H1 (cell line): ENCODE measurements around the gene MUC5AC. TPM values are rescaled to one million over a fixed set of nuclear protein-coding genes. Genes with fewer than 3 reads are reported as not detected.

Source experiments
- CTCF ChIA-PET: fragments of 300-600 bp; sonication (Branson Sonifier 250); formaldehyde crosslinking; loops from one replicate; lab custom pipeline; 2021; ENCODE audit not compliant: partially characterized antibody; lab: Charles Lee
- POLR2A ChIA-PET: fragments of 300-600 bp; sonication (Branson Sonifier 250); formaldehyde crosslinking; loops from one replicate; lab custom pipeline; 2021; ENCODE audit warnings: inconsistent platforms; ENCODE audit not compliant: partially characterized antibody; lab: Charles Lee
- DNase-seq, 2 experiments: peaks; one replicate each; pipeline versions ENCODE4 v3.0.0 to v3.0.0-alpha.2; 2010 to 2022; ENCODE audit warnings: low spot score in 2 of 2, low read depth in 1 of 2, mixed read lengths in 1 of 2
- FAIRE-seq: peaks from 2 replicates; lab custom pipeline; 2011; peaks lifted over from hg19 to GRCh38; lab: Jason Lieb, UNC
- H2AFZ ChIP-seq: 2 replicates; pipeline ENCODE4 v1.8.1; 2012; ENCODE audit warnings: low read length, inconsistent platforms
- H2AK5ac ChIP-seq: 2 replicates; pipeline ENCODE4 v1.6.1; 2013; ENCODE audit warnings: low read depth, low read length
- H2BK120ac ChIP-seq: replicated peaks from 2 replicates; pipeline ENCODE3; 2013; ENCODE audit warnings: low read depth, low read length, inconsistent platforms
- H2BK12ac ChIP-seq: 2 replicates; pipeline ENCODE4 v1.6.1; 2013; ENCODE audit warnings: low read depth, low read length
- H2BK15ac ChIP-seq: 2 replicates; pipeline ENCODE4 v1.6.1; 2013; ENCODE audit warnings: low read length
- H2BK20ac ChIP-seq: 2 replicates; pipeline ENCODE4 v1.6.1; 2013; ENCODE audit warnings: low read length
- H2BK5ac ChIP-seq: 2 replicates; pipeline ENCODE4 v1.6.1; 2013; ENCODE audit warnings: low read depth, low read length
- H3K14ac ChIP-seq: 2 replicates; pipeline ENCODE4 v1.6.1; 2013; ENCODE audit warnings: inconsistent platforms; ENCODE audit not compliant: insufficient read length
- H3K18ac ChIP-seq: 2 replicates; pipeline ENCODE4 v1.6.1; 2013; ENCODE audit warnings: low read length; ENCODE audit errors: extremely low read depth
- H3K23ac ChIP-seq: 2 replicates; pipeline ENCODE4 v1.6.1; 2013; ENCODE audit warnings: inconsistent platforms; ENCODE audit not compliant: insufficient read length
- H3K23me2 ChIP-seq: 2 replicates; pipeline ENCODE4 v1.6.1; 2013; ENCODE audit warnings: low read depth, low read length
- H3K27ac ChIP-seq: 2 replicates; pipeline ENCODE4 v1.6.1; 2011; ENCODE audit warnings: low read depth, low read length, inconsistent platforms
- H3K27me3 ChIP-seq, 4 experiments: replicated peaks in 1 of 4; 1 replicate in 1 of 4; 2 replicates in 3 of 4; pipeline versions ENCODE4 v1.6.1 to v1.8.1; 2011 to 2013; ENCODE audit warnings: low read length in 3 of 4, mild to moderate bottlenecking in 3 of 4, inconsistent platforms in 2 of 4, mixed read lengths in 2 of 4, moderate library complexity in 1 of 4; ENCODE audit not compliant: control insufficient read depth in 3 of 4, insufficient read depth in 3 of 4; ENCODE audit errors: extremely low read depth in 1 of 4
- H3K36me3 ChIP-seq, 4 experiments: 2 replicates each; pipeline versions ENCODE4 v1.6.1 to v1.8.1; 2011 to 2013; ENCODE audit warnings: mild to moderate bottlenecking in 4 of 4, low read length in 3 of 4, moderate library complexity in 2 of 4, control low read depth in 1 of 4, inconsistent platforms in 1 of 4; ENCODE audit not compliant: insufficient read depth in 4 of 4, control insufficient read depth in 2 of 4
- H3K4ac ChIP-seq: replicated peaks from 2 replicates; pipeline ENCODE3; 2013; ENCODE audit warnings: low read length, low read depth, mixed read lengths, inconsistent platforms; ENCODE audit not compliant: insufficient read length
- H3K4me1 ChIP-seq, 4 experiments: replicated peaks in 1 of 4; 1 replicate in 1 of 4; 2 replicates in 3 of 4; pipeline versions ENCODE4 v1.6.1 to v1.8.1; 2011 to 2013; ENCODE audit warnings: low read length in 3 of 4, inconsistent platforms in 2 of 4, mixed read lengths in 1 of 4; ENCODE audit not compliant: insufficient read depth in 4 of 4, control insufficient read depth in 3 of 4
- H3K4me2 ChIP-seq, 2 experiments: 2 replicates each; pipeline versions ENCODE4 v1.6.1 to v1.8.1; 2011 to 2013; ENCODE audit warnings: low read depth in 2 of 2, low read length in 2 of 2, control low read depth in 1 of 2, inconsistent platforms in 1 of 2, mild to moderate bottlenecking in 1 of 2; ENCODE audit not compliant: insufficient read depth in 1 of 2
- H3K4me3 ChIP-seq, 4 experiments: fragments of 200-600, 300-600 bp in 1 of 4; sonication (generic), shearing (Covaris generic), sonication (Bioruptor Twin) in 1 of 4; 2 replicates each; pipeline versions ENCODE4 v1.5.1 to v1.8.1; 2011 to 2016; ENCODE audit warnings: low read length in 4 of 4, low read depth in 3 of 4, control low read depth in 2 of 4, inconsistent platforms in 2 of 4, mild to moderate bottlenecking in 2 of 4, mixed read lengths in 1 of 4, moderate library complexity in 1 of 4; ENCODE audit not compliant: insufficient read depth in 2 of 4; ENCODE audit errors: extremely low read depth in 1 of 4
- H3K56ac ChIP-seq: replicated peaks from 2 replicates; pipeline ENCODE3; 2013; ENCODE audit warnings: low read depth, mild to moderate bottlenecking, mixed read lengths, low read length, inconsistent platforms; ENCODE audit not compliant: insufficient read length
- H3K79me1 ChIP-seq: 2 replicates; pipeline ENCODE4 v1.6.1; 2013; ENCODE audit warnings: low read depth, low read length, control low read depth
- H3K79me2 ChIP-seq, 2 experiments: 2 replicates each; pipeline versions ENCODE4 v1.6.1 to v1.8.1; 2012 to 2013; ENCODE audit warnings: low read length in 2 of 2, mild to moderate bottlenecking in 2 of 2, inconsistent platforms in 1 of 2; ENCODE audit not compliant: insufficient read depth in 2 of 2, control insufficient read depth in 1 of 2
- H3K9ac ChIP-seq, 4 experiments: replicated peaks in 1 of 4; 1 replicate in 1 of 4; 2 replicates in 3 of 4; pipeline versions ENCODE4 v1.6.1 to v1.8.1; 2011 to 2013; ENCODE audit warnings: low read depth in 3 of 4, low read length in 3 of 4, control low read depth in 2 of 4, mild to moderate bottlenecking in 2 of 4, moderate library complexity in 2 of 4, inconsistent platforms in 1 of 4; ENCODE audit errors: extremely low read depth in 1 of 4
- H3K9me3 ChIP-seq, 2 experiments: 2 replicates each; pipeline versions ENCODE4 v1.6.1 to v1.8.1; 2012 to 2013; ENCODE audit warnings: mild to moderate bottlenecking in 2 of 2, moderate library complexity in 2 of 2, control low read depth in 1 of 2, inconsistent platforms in 1 of 2, low read depth in 1 of 2, low read length in 1 of 2, mixed read lengths in 1 of 2; ENCODE audit not compliant: insufficient read depth in 2 of 2
- H4K20me1 ChIP-seq, 2 experiments: replicated peaks in 1 of 2; 2 replicates each; pipeline versions ENCODE3 to v1.8.1; 2011 to 2013; ENCODE audit warnings: inconsistent platforms in 2 of 2, low read length in 2 of 2, mild to moderate bottlenecking in 1 of 2; ENCODE audit not compliant: insufficient read depth in 2 of 2, control insufficient read depth in 1 of 2
- H4K5ac ChIP-seq: 2 replicates; pipeline ENCODE4 v1.6.1; 2013; ENCODE audit warnings: low read length, low read depth, mixed read lengths, inconsistent platforms; ENCODE audit not compliant: insufficient read length
- H4K8ac ChIP-seq: 2 replicates; pipeline ENCODE4 v1.8.0; 2013; ENCODE audit warnings: mild to moderate bottlenecking, moderate library complexity, low read length, inconsistent platforms; ENCODE audit not compliant: insufficient read depth; ENCODE audit errors: extremely low read depth
- H4K91ac ChIP-seq: replicated peaks from 2 replicates; pipeline ENCODE3; 2013; ENCODE audit warnings: low read length, mixed read lengths, inconsistent platforms; ENCODE audit not compliant: insufficient read length
- GABPA ChIP-seq: IDR thresholded peaks from 2 replicates; pipeline ENCODE4 v1.6.1; 2011; ENCODE audit warnings: mild to moderate bottlenecking, low read length, moderate library complexity, borderline replicate concordance; ENCODE audit not compliant: insufficient read depth
- GTF2F1 ChIP-seq: IDR thresholded peaks from 2 replicates; pipeline ENCODE4 v1.6.1; 2012; ENCODE audit warnings: low read depth, low read length, improper control_type of control experiment, borderline replicate concordance
- KDM1A ChIP-seq: fragments of 200-600, 300-600 bp; sonication (generic); IDR thresholded peaks from 2 replicates; pipeline ENCODE4 v1.7.1; 2016; ENCODE audit warnings: mild to moderate bottlenecking, low read length, borderline replicate concordance
- SAP30 ChIP-seq: fragments of 300-600 bp; sonication (generic); IDR thresholded peaks from 2 replicates; pipeline ENCODE4 v1.7.1; 2012; ENCODE audit warnings: low read length, moderate library complexity, mild to moderate bottlenecking, inconsistent platforms; ENCODE audit not compliant: insufficient read depth, insufficient replicate concordance
- SIX5 ChIP-seq: IDR thresholded peaks from 2 replicates; pipeline ENCODE4 v1.6.1; 2011; ENCODE audit warnings: mild to moderate bottlenecking, low read depth, low read length
- WGBS, 2 experiments: shearing (Covaris generic) in 1 of 2; methylation state at CpG; one replicate each; pipeline versions ENCODE4 v1.1.6 to v1.1.7; 2013 to 2015; ENCODE audit warnings: low lambda C conversion rate in 2 of 2, mixed read lengths in 2 of 2, inconsistent platforms in 1 of 2, low coverage in 1 of 2, missing lambda C conversion rate in 1 of 2; ENCODE audit not compliant: insufficient replicate concordance in 2 of 2, insufficient coverage in 1 of 2, insufficient read length in 1 of 2; ENCODE audit errors: extremely low coverage in 1 of 2, missing lambda C conversion rate in 1 of 2; 5-methylcytosine and 5-hydroxymethylcytosine counted together
- polyA plus RNA-seq, 7 experiments: library from polyadenylated mRNA; depleted of rRNA in 3 of 7; stranded (reverse) in 5 of 7; unstranded in 2 of 7; fragments of >200 nt in 5 of 7; fragments of 200-250 nt in 2 of 7; gene quantifications; 1 replicate in 5 of 7; 2 replicates in 1 of 7; 4 replicates in 1 of 7; pipeline versions ENCODE4 v1.2.1 to v1.2.3, GENCODE V29; 2011 to 2013; ENCODE audit warnings: missing spikeins in 2 of 7, mixed read lengths in 2 of 7
- total RNA-seq: library from RNA; stranded (reverse); fragmentation: NEBNext Ultra II Directional; extraction: Animal tissue kit (Norgen Biotek cat#: 25700); gene quantifications from 2 replicates; pipeline ENCODE4 v1.2.1, GENCODE V29; 2021

Gene MUC5AC
- total and polyA plus RNA-seq, 2 of the 8 experiments (the other 6 are each of a cell fraction or from before 2014, with no cell fraction given): not detected

GRCh38 chr11:1120532-1121330 is 37.0 kb upstream of the MUC5AC start:
- CTCF ChIA-PET: no interaction called here
- Histone ChIP-seq H4K20me1 (no peaks in the 10 kb centered on the region), H3K56ac (no peak overlapping the region), H3K27ac (no peak overlapping the region), H3K36me3 (no peaks in the 10 kb centered on the region), H3K4me1 (no peaks in the 10 kb centered on the region), H4K8ac (no peak overlapping the region), H2BK15ac (no peak overlapping the region), H3K23ac (no peak overlapping the region), H3K23me2 (peaks cover 10% of the 10 kb centered on the region; the same call in 1 of the 2 replicates), H3K79me1 (no peaks in the 10 kb centered on the region), H3K27me3 (no peaks in the 10 kb centered on the region), H3K9me3 (peaks cover 6 to 51% of the 10 kb centered on the region in 2 experiments), H2BK12ac (no peak overlapping the region), H4K5ac (no peak overlapping the region), H3K9ac (no peak overlapping the region), H2BK5ac (no peak overlapping the region), H2AFZ (no peak overlapping the region), H2BK120ac (no peak overlapping the region), H3K79me2 (no peaks in the 10 kb centered on the region), H2AK5ac (no peak overlapping the region), H3K14ac (no peak overlapping the region), H2BK20ac (no peak overlapping the region), H3K4me2 (no peak overlapping the region), H3K4ac (no peak overlapping the region), H4K91ac (no peak overlapping the region), H3K4me3 (no peak overlapping the region), H3K18ac (no peak overlapping the region)
- POLR2A ChIA-PET: no interaction called here
- no peak for DNase-seq
- TF ChIP-seq KDM1A: no peak
- no peak for TF ChIP-seq GTF2F1
- TF ChIP-seq SAP30: no peak
- TF ChIP-seq GABPA: no peak
- TF ChIP-seq SIX5: no peak
- no peak for FAIRE-seq
- WGBS, 2 experiments: 85% methylated on average over 16 of the region's 27 CpGs; no CpG with 5 or more reads in 1 of the 2 experiments
